Neutrophil (primary cell): ENCODE data around the gene USP20.

Experiments
- H3K27ac ChIP-seq: fragments of 200-600 bp; sonication (generic); 2 replicates; pipeline ENCODE4 v1.5.1; 2016; ENCODE audit warnings: mild to moderate bottlenecking, moderate library complexity
- H3K27me3 ChIP-seq: fragments of 200-600 bp; sonication (generic); 2 replicates; pipeline ENCODE4 v1.6.0; 2016; ENCODE audit warnings: mild to moderate bottlenecking
- H3K36me3 ChIP-seq: fragments of 200-600 bp; sonication (generic); 2 replicates; pipeline ENCODE4 v1.5.1; 2017
- H3K4me1 ChIP-seq, 2 experiments: fragments of 200-600 bp in 1 of 2; sonication (generic) in 1 of 2; 1 replicate in 1 of 2; 2 replicates in 1 of 2; pipeline versions ENCODE4 v1.5.1 to v1.6.1; 2013 to 2016; ENCODE audit warnings: low read depth in 1 of 2, low read length in 1 of 2, mild to moderate bottlenecking in 1 of 2, moderate library complexity in 1 of 2; ENCODE audit not compliant: control insufficient read depth in 1 of 2, insufficient read depth in 1 of 2
- H3K4me3 ChIP-seq, 2 experiments: fragments of 200-600 bp in 1 of 2; sonication (generic) in 1 of 2; 1 replicate in 1 of 2; 2 replicates in 1 of 2; pipeline ENCODE4 v1.5.1; 2013 to 2016; ENCODE audit warnings: low read depth in 1 of 2, low read length in 1 of 2, mild to moderate bottlenecking in 1 of 2, moderate library complexity in 1 of 2
- H3K9me3 ChIP-seq: fragments of 200-600 bp; sonication (generic); 2 replicates; pipeline ENCODE4 v1.5.1; 2016
- CTCF ChIP-seq: fragments of 200-600 bp; sonication (generic); IDR thresholded peaks from 2 replicates; pipeline ENCODE4 v1.5.1; 2016; ENCODE audit warnings: antibody characterized with exemption

USP20 gene

GRCh38 chr9:129839324-129840023 lies 4.2 kb downstream of the USP20 start:
- Histone ChIP-seq H3K27ac (peak overlapping the region; percentile 13), H3K36me3 (peaks cover 7% of the 10 kb centered on the region), H3K4me1 (peaks cover 38 to 48% of the 10 kb centered on the region in 2 experiments), H3K9me3 (no peaks in the 10 kb centered on the region), H3K27me3 (no peaks in the 10 kb centered on the region), H3K4me3 (no peak overlapping the region)
- TF ChIP-seq CTCF = no peak

GRCh38 chr9:129840034-129840433 lies 4.8 kb downstream of the USP20 start:
- Histone ChIP-seq H3K27me3 (no peaks in the 10 kb centered on the region), H3K9me3 (no peaks in the 10 kb centered on the region), H3K4me1 (peaks cover 33 to 44% of the 10 kb centered on the region in 2 experiments), H3K27ac (peak overlapping the region; percentile 13), H3K36me3 (peaks cover 7% of the 10 kb centered on the region), H3K4me3 (no peak overlapping the region)
- no peak for TF ChIP-seq CTCF

GRCh38 chr9:129841071-129841470 lies 5.8 kb downstream of the USP20 start:
- peaks cover 29 to 39% of the 10 kb centered on the region in 2 experiments for H3K4me1 ChIP-seq
- H3K27me3 ChIP-seq = no peaks in the 10 kb centered on the region

GRCh38 chr9:129845373-129845772 lies 10.1 kb downstream of the USP20 start:
- H3K9me3 ChIP-seq = no peaks in the 10 kb centered on the region
- peaks cover 19 to 31% of the 10 kb centered on the region in 2 experiments for H3K4me1 ChIP-seq
- H3K27ac ChIP-seq = peak overlapping the region; percentile 48
- no peaks in the 10 kb centered on the region for H3K27me3 ChIP-seq
- no peak overlapping the region for H3K4me3 ChIP-seq
- peaks cover 7% of the 10 kb centered on the region for H3K36me3 ChIP-seq
- no peak for TF ChIP-seq CTCF

More at GRCh38 chr9:129841071-129841470, 5.8 kb downstream of the USP20 start:
- no peak for TF ChIP-seq CTCF
- Histone ChIP-seq H3K27ac (no peak overlapping the region), H3K9me3 (no peaks in the 10 kb centered on the region), H3K36me3 (peaks cover 7% of the 10 kb centered on the region), H3K4me3 (no peak overlapping the region)

- no peak overlapping the region for H3K4me3 ChIP-seq
- TF ChIP-seq CTCF = no peak
- peaks cover 46 to 56% of the 10 kb centered on the region in 2 experiments for H3K4me1 ChIP-seq
- no peak overlapping the region for H3K27ac ChIP-seq
- no peaks in the 10 kb centered on the region for H3K27me3 ChIP-seq
- H3K36me3 ChIP-seq = peaks cover 16% of the 10 kb centered on the region
- no peaks in the 10 kb centered on the region for H3K9me3 ChIP-seq
Measured at GRCh38 chr9:129848712-129849441, 13.6 kb downstream of the USP20 start.
